ENCODE data around the gene SMOC2.

Gene SMOC2

DNA sequence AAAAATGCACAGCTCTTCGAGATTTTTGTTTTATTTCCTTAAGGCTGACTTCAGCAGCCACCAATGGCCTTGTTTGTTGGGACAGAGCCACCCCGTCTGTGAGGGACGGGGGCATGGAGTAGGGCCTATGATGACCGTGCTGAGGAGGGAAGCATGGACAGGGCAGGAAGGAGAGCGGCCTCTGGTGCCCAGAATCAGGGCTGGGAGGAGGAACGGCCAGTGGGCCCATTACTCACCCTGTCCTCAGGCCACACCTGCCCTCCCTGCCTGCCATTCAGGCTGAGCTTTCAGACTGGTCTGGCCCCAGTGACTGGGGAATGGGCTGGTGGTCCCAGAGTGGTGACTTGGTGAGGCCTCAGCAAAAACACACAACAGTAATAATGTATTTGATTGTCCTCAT, 104.4 kb downstream of the SMOC2 start:
- H3K4ac ChIP-seq (ENCODE audit: low read depth, low read length) = no peak overlapping the region
- H3K9ac ChIP-seq (ENCODE audit: low read length) = no peak overlapping the region
- no peak overlapping the region for H2BK120ac ChIP-seq (ENCODE audit: low read depth, low read length)
- no peak overlapping the region for H2BK5ac ChIP-seq (ENCODE audit: low read length)
- H4K8ac ChIP-seq (ENCODE audit: low read depth, low read length) = no peak overlapping the region
- no peak overlapping the region for H3K4me3 ChIP-seq (ENCODE audit: low read length)
- no peak overlapping the region for H3K4me2 ChIP-seq (ENCODE audit: low read length)
- H3K27ac ChIP-seq (ENCODE audit: low read depth, low read length) = no peak overlapping the region
- H3K4me1 ChIP-seq (ENCODE audit: control insufficient read depth, low read depth, low read length) = peaks cover 3% of the 10 kb centered on the region
- DNase-seq = no peak
- no peak overlapping the region for H4K5ac ChIP-seq (ENCODE audit: low read length)
- WGBS (ENCODE audit: extremely low coverage, insufficient coverage, low lambda C conversion rate) = no CpG with 5 or more reads among the region's 6 CpGs
- peak overlapping the region; percentile 10 for H3K56ac ChIP-seq (ENCODE audit: low read length)
- H2AK5ac ChIP-seq (ENCODE audit: low read length) = no peak overlapping the region
- H3K18ac ChIP-seq (ENCODE audit: low read length) = no peak overlapping the region
- no peak overlapping the region for H2BK15ac ChIP-seq (replicated peaks; ENCODE audit: low read depth)
- no peaks in the 10 kb centered on the region for H3K36me3 ChIP-seq (ENCODE audit: control insufficient read depth, insufficient read depth, low read length)
- H3K23ac ChIP-seq (ENCODE audit: low read length) = no peak overlapping the region
- no peaks in the 10 kb centered on the region for H3K79me2 ChIP-seq (ENCODE audit: control insufficient read depth, insufficient read depth, low read length)
- no peaks in the 10 kb centered on the region for H3K79me1 ChIP-seq (ENCODE audit: low read length)
- H3K27me3 ChIP-seq (ENCODE audit: insufficient read depth, low read length, poor library complexity) = no peaks in the 10 kb centered on the region

DNA sequence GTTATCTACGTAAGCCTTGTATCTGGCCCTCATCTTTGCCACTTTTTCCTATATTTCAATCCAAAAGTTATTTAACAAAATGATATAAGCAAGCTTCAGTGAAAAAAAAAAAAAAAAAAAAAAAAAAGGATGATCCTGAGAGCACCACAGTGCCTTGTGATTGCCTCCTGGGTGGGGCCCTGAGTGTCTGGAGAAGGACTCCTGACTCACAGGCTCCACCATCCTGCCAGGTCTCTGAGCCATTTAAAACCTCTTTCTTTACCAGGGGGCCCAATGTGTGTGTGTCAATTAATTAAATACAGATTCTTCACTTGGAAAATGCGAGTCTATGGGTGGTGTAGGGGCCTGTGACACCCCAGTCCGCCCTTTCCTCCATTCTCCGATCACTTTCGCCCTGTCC, 105.2 kb downstream of the SMOC2 start:
- H2BK120ac ChIP-seq (ENCODE audit: low read depth, low read length) = no peak overlapping the region
- no peaks in the 10 kb centered on the region for H3K36me3 ChIP-seq (ENCODE audit: control insufficient read depth, insufficient read depth, low read length)
- H3K4me2 ChIP-seq (ENCODE audit: low read length) = no peak overlapping the region
- no peak overlapping the region for H3K56ac ChIP-seq (ENCODE audit: low read length)
- H3K23ac ChIP-seq (ENCODE audit: low read length) = no peak overlapping the region
- no peaks in the 10 kb centered on the region for H3K79me2 ChIP-seq (ENCODE audit: control insufficient read depth, insufficient read depth, low read length)
- no peak overlapping the region for H2AK5ac ChIP-seq (ENCODE audit: low read length)
- H3K4ac ChIP-seq (ENCODE audit: low read depth, low read length) = no peak overlapping the region
- no peaks in the 10 kb centered on the region for H3K79me1 ChIP-seq (ENCODE audit: low read length)
- H3K27me3 ChIP-seq (ENCODE audit: insufficient read depth, low read length, poor library complexity) = no peaks in the 10 kb centered on the region
- H4K5ac ChIP-seq (ENCODE audit: low read length) = no peak overlapping the region
- H3K9ac ChIP-seq (ENCODE audit: low read length) = no peak overlapping the region
- H2BK15ac ChIP-seq (replicated peaks; ENCODE audit: low read depth) = no peak overlapping the region
- WGBS (ENCODE audit: extremely low coverage, insufficient coverage, low lambda C conversion rate) = no CpG with 5 or more reads among the region's 5 CpGs
- H2BK5ac ChIP-seq (ENCODE audit: low read length) = no peak overlapping the region
- H4K8ac ChIP-seq (ENCODE audit: low read depth, low read length) = no peak overlapping the region
- H3K18ac ChIP-seq (ENCODE audit: low read length) = no peak overlapping the region
- no peak overlapping the region for H3K4me3 ChIP-seq (ENCODE audit: low read length)
- no peak for DNase-seq
- peaks cover under 1% of the 10 kb centered on the region for H3K4me1 ChIP-seq (ENCODE audit: control insufficient read depth, low read depth, low read length)
- H3K27ac ChIP-seq (ENCODE audit: low read depth, low read length) = no peak overlapping the region

DNA sequence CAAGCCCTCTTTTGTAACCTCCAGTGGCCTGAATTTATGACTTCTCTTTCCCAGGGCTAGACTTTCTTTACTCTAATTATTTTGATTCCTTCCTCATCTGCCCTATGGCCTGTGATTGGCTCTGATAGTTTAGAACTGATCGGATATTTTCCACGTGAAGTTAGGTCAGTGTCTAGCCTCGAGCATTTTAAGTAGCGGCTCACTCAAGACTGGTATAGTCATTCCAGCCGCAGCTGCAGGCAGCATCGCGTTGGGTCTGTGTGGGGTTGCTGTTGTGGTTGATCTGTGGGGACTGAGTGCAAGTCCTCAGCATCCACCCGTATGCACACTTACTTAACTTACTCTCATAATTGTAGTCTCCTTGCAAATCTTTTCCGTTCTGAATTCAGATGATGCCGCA, 105.7 kb downstream of the SMOC2 start:
- H3K9ac ChIP-seq (ENCODE audit: low read length) = no peak overlapping the region

DNA sequence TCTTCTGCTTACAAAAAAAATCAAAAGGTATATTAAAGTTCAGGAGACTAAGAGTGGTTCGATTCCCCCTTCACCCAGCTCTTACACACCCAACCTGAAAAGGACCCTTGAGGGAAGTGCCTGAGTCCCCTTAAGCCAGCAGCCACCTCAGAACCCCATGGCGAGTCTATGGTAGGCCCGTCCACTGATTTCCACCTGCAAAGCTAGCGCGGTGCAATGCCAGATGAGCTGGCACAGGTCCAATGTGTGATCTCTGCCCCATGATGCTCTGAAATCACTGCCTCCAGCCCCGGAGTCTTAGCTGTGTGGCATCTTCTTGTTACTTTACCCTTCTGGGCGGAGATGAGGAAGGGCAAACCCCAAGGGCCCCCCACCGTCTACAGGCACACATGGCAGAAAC, 109.3 kb downstream of the SMOC2 start:
- Histone ChIP-seq H4K8ac (ENCODE audit: low read depth, low read length) (no peak overlapping the region), H3K36me3 (ENCODE audit: control insufficient read depth, insufficient read depth, low read length) (no peaks in the 10 kb centered on the region), H3K56ac (ENCODE audit: low read length) (no peak overlapping the region), H3K4me3 (ENCODE audit: low read length) (no peak overlapping the region), H3K23ac (ENCODE audit: low read length) (no peak overlapping the region), H3K79me2 (ENCODE audit: control insufficient read depth, insufficient read depth, low read length) (no peaks in the 10 kb centered on the region), H3K9ac (ENCODE audit: low read length) (no peak overlapping the region), H3K27ac (ENCODE audit: low read depth, low read length) (no peak overlapping the region), H3K27me3 (ENCODE audit: insufficient read depth, low read length, poor library complexity) (no peaks in the 10 kb centered on the region), H2BK15ac (replicated peaks; ENCODE audit: low read depth) (no peak overlapping the region), H3K4ac (ENCODE audit: low read depth, low read length) (no peak overlapping the region), H2AK5ac (ENCODE audit: low read length) (no peak overlapping the region), H2BK5ac (ENCODE audit: low read length) (no peak overlapping the region), H3K4me1 (ENCODE audit: control insufficient read depth, low read depth, low read length) (no peaks in the 10 kb centered on the region), H2BK120ac (ENCODE audit: low read depth, low read length) (no peak overlapping the region), H3K18ac (ENCODE audit: low read length) (no peak overlapping the region), H3K79me1 (ENCODE audit: low read length) (no peaks in the 10 kb centered on the region), H3K4me2 (ENCODE audit: low read length) (no peak overlapping the region), H4K5ac (ENCODE audit: low read length) (no peak overlapping the region)
- no CpG with 5 or more reads among the region's 8 CpGs for WGBS (ENCODE audit: extremely low coverage, insufficient coverage, low lambda C conversion rate)
- no peak for DNase-seq

More for the DNA sequence above, 105.7 kb downstream of the SMOC2 start:
- WGBS (ENCODE audit: extremely low coverage, insufficient coverage, low lambda C conversion rate) = no CpG with 5 or more reads among the region's 10 CpGs
- no peak overlapping the region for H4K8ac ChIP-seq (ENCODE audit: low read depth, low read length)
- no peak overlapping the region for H2BK5ac ChIP-seq (ENCODE audit: low read length)
- H2AK5ac ChIP-seq (ENCODE audit: low read length) = no peak overlapping the region
- H3K27me3 ChIP-seq (ENCODE audit: insufficient read depth, low read length, poor library complexity) = no peaks in the 10 kb centered on the region
- no peak overlapping the region for H3K27ac ChIP-seq (ENCODE audit: low read depth, low read length)
- no peak overlapping the region for H3K4me2 ChIP-seq (ENCODE audit: low read length)
- no peak overlapping the region for H3K4me3 ChIP-seq (ENCODE audit: low read length)
- no peak overlapping the region for H3K18ac ChIP-seq (ENCODE audit: low read length)
- H2BK120ac ChIP-seq (ENCODE audit: low read depth, low read length) = no peak overlapping the region
- no peaks in the 10 kb centered on the region for H3K4me1 ChIP-seq (ENCODE audit: control insufficient read depth, low read depth, low read length)
- H3K79me1 ChIP-seq (ENCODE audit: low read length) = no peaks in the 10 kb centered on the region
- no peak for DNase-seq
- H2BK15ac ChIP-seq (replicated peaks; ENCODE audit: low read depth) = no peak overlapping the region
- no peak overlapping the region for H3K56ac ChIP-seq (ENCODE audit: low read length)
- no peaks in the 10 kb centered on the region for H3K79me2 ChIP-seq (ENCODE audit: control insufficient read depth, insufficient read depth, low read length)
- H3K4ac ChIP-seq (ENCODE audit: low read depth, low read length) = no peak overlapping the region
- H3K36me3 ChIP-seq (ENCODE audit: control insufficient read depth, insufficient read depth, low read length) = no peaks in the 10 kb centered on the region
- H4K5ac ChIP-seq (ENCODE audit: low read length) = no peak overlapping the region
- H3K23ac ChIP-seq (ENCODE audit: low read length) = no peak overlapping the region

DNA sequence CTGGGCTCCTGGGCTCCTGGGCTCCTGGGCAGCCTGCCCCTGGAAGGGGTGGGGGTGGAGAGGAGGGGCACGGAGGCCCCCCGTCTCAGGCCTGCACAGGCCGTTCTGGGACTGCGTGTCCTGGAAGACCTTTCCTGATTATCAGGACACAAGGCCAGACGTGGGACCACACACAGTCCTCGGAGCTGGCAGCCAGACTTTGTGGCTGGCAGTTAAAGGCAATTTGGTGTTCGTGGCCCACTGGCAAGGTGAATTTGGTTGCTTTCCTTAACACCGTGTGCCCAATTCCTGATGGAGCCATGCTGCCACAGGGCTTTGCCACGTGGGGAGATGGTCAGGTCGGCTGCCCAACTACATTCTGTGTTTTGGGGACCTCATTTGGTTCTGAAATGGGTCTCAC, 113.5 kb downstream of the SMOC2 start:
- H2BK5ac ChIP-seq (ENCODE audit: low read length) = no peak overlapping the region
- H3K4me3 ChIP-seq (ENCODE audit: low read length) = no peak overlapping the region
- no peaks in the 10 kb centered on the region for H3K79me2 ChIP-seq (ENCODE audit: control insufficient read depth, insufficient read depth, low read length)
- no peak overlapping the region for H2BK120ac ChIP-seq (ENCODE audit: low read depth, low read length)
- no peaks in the 10 kb centered on the region for H3K27me3 ChIP-seq (ENCODE audit: insufficient read depth, low read length, poor library complexity)
- no peak overlapping the region for H3K23ac ChIP-seq (ENCODE audit: low read length)
- no peak overlapping the region for H3K4me2 ChIP-seq (ENCODE audit: low read length)
- no peak overlapping the region for H3K9ac ChIP-seq (ENCODE audit: low read length)
- no peak overlapping the region for H3K27ac ChIP-seq (ENCODE audit: low read depth, low read length)
- H3K4ac ChIP-seq (ENCODE audit: low read depth, low read length) = no peak overlapping the region
- H2AK5ac ChIP-seq (ENCODE audit: low read length) = no peak overlapping the region
- WGBS (ENCODE audit: extremely low coverage, insufficient coverage, low lambda C conversion rate) = no CpG with 5 or more reads among the region's 10 CpGs
- no peak overlapping the region for H2BK15ac ChIP-seq (replicated peaks; ENCODE audit: low read depth)
- DNase-seq = no peak
- H3K36me3 ChIP-seq (ENCODE audit: control insufficient read depth, insufficient read depth, low read length) = no peaks in the 10 kb centered on the region
- no peak overlapping the region for H3K56ac ChIP-seq (ENCODE audit: low read length)
- H4K5ac ChIP-seq (ENCODE audit: low read length) = no peak overlapping the region
- no peaks in the 10 kb centered on the region for H3K79me1 ChIP-seq (ENCODE audit: low read length)
- H4K8ac ChIP-seq (ENCODE audit: low read depth, low read length) = no peak overlapping the region
- no peak overlapping the region for H3K18ac ChIP-seq (ENCODE audit: low read length)
- H3K4me1 ChIP-seq (ENCODE audit: control insufficient read depth, low read depth, low read length) = no peaks in the 10 kb centered on the region

DNA sequence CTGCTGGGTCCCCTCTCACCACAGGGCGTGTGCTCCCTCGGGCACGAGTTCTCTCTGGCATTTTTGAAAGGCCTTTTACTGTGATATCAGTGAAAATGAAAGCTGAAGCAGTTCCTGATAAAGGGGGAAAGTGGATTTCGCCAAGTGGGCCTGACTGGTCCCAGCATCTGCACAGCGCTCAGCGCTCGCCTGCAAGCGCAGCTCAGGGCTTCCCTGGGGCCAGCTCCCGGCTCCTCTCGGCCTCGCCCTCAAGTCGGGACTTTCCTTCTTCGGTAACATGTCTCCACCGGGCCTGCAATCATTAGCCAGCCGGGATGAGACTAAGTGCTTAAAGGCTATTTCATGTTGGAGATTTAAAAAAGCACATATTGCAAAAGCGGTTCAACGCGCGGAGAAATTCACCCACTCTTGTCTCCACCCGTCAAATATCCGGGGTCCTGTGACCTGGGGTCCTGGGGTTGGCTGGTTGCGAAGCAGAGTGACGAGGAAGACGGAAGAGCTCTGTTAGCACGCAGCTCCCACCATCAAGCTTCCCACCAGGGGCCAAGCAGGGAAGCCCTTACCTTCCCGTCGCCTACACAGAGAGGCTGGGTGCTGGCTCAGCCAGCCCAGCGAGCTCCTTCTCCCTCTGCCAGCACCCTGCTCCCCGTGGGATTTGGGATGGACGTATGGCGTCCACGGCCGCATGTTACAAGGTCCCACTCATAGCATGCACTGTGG, 114.1 kb downstream of the SMOC2 start:
- Histone ChIP-seq H3K9ac (ENCODE audit: low read length) (no peak overlapping the region), H3K79me1 (ENCODE audit: low read length) (no peaks in the 10 kb centered on the region), H3K18ac (ENCODE audit: low read length) (no peak overlapping the region), H3K4ac (ENCODE audit: low read depth, low read length) (no peak overlapping the region), H3K4me3 (ENCODE audit: low read length) (no peak overlapping the region), H3K36me3 (ENCODE audit: control insufficient read depth, insufficient read depth, low read length) (no peaks in the 10 kb centered on the region), H4K5ac (ENCODE audit: low read length) (no peak overlapping the region), H3K4me1 (ENCODE audit: control insufficient read depth, low read depth, low read length) (no peaks in the 10 kb centered on the region), H3K23ac (ENCODE audit: low read length) (no peak overlapping the region), H3K4me2 (ENCODE audit: low read length) (no peak overlapping the region), H2BK15ac (replicated peaks; ENCODE audit: low read depth) (no peak overlapping the region), H2BK5ac (ENCODE audit: low read length) (no peak overlapping the region), H3K27me3 (ENCODE audit: insufficient read depth, low read length, poor library complexity) (no peaks in the 10 kb centered on the region), H4K8ac (ENCODE audit: low read depth, low read length) (no peak overlapping the region), H3K56ac (ENCODE audit: low read length) (no peak overlapping the region), H2AK5ac (ENCODE audit: low read length) (no peak overlapping the region), H3K79me2 (ENCODE audit: control insufficient read depth, insufficient read depth, low read length) (no peaks in the 10 kb centered on the region), H2BK120ac (ENCODE audit: low read depth, low read length) (no peak overlapping the region), H3K27ac (ENCODE audit: low read depth, low read length) (no peak overlapping the region)
- WGBS (ENCODE audit: extremely low coverage, insufficient coverage, low lambda C conversion rate) = no CpG with 5 or more reads among the region's 33 CpGs
- DNase-seq = no peak

Data from mesendoderm (in vitro differentiated cells).